GM18499 (cell line): ENCODE data around the gene TMEM167A.

Experiments
- ATAC-seq: cut with Tn5 transposase; IDR thresholded peaks from one replicate; pipeline ENCODE4 v1.9.1; 2021; ENCODE audit warnings: moderate number of reproducible peaks; ENCODE audit not compliant: insufficient read depth, unreplicated experiment

Gene TMEM167A

DNA sequence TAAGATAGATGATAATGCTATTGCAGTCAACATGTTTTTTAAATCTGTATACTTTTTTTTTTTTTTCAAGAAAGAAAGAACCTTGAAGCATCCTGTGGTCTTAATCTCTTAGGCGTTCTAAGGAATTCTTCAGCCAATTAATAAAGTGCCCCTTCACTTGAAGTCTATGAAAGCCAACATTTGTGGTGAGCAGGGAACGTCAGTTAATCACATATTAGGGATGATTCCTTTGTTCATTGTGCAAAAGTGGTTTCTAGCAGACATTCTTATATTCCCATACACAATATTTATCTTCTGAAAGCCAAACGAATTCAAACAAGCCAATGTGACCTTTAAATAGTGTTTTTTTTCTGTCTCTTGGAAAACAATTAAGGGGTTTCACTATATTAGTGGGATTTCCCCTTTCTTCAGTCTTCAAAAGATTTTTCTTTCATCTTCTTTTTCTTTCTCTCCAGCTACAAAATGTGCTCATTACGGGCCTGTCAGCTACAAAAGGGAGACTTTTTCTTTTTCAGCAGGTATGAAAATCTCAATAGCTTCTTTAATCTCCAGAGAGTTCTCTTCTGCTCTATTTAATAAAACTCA lies 40.1 kb downstream of the TMEM167A start:
- no peak for ATAC-seq

DNA sequence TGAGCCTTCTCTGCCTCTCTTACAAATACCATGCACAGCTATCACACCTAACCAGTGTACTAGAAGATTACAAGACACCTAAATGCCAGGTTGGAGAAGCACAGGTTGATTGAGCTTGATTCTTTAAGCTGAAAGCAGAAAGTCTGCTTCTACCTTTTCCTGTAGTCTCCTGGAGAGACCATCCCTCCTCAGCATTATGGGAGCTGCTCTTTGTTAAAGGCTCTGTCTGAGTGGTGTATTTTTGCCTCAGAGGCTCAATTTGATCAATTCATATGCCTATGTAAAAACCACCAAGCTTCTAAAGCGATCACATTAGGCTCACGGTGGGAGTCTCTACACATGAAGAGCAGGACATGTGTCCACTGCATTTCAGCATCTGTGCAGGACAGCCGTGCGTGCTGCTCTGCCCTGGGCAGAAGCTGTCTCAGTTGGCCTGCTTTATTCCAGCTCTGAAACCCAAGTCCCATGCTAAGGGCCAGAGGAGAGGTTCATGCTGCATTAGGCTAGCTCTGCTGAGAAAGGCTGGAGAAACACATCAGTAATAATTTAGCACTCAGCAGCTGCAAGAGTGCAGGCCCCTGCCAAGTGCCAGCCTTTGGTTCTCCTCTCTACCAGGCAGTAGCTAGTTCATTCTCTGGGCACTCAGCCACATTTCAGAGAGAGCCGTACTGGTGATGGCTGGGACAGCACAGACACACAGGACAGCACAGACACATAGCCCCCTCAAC lies 41.7 kb downstream of the TMEM167A start:
- no peak for ATAC-seq

DNA sequence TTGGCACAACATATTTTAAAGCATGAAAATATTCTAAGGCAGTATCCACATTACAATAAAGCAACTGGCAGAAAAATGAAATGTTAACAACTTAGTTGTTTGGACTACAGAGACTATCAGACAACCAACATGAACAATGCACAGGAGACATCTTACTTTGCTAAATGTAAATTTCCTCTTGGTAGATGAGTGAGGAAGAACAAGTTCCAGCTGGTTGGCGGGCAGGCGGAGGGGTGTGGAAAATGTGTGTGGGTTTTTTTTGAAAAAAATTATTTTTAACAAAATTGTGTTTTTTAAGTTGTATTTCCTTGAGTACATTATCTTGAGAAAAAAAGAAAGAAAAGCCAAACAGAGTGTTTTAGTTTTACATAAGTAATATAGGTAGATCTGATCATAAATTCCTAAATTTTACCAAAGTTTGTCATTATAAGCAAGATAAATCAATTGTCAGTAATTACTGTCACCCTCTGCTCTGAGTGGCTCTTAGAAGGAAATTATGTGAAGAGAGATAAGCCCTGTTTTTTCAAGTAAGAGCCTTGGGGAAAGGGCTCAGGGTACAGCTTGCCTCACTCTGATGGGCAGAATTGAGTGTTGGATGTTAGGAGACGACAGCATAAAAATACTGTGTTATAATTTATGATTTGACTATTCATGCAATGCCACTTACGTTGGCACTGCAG lies 42.5 kb downstream of the TMEM167A start:
- ATAC-seq, result no peak

DNA sequence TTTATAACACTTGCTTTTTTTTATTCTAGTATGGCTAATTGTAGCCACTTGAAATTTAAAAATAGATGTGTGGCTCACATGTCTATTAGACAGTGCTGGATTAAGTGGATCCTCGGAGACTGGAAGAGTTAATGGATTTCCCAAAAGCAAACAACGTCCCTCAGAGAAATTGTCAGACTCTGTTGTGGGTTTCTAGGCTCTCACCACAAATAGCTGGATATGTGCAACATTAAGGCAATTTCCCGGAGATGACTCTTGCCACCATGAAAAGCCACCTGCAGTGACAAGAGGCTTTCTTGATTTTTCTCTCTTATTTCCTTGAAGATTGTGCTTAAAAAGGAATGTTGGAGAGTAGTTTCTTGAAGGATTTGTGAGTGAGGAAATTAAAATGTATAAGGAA lies 43.2 kb downstream of the TMEM167A start:
- ATAC-seq, result no peak

DNA sequence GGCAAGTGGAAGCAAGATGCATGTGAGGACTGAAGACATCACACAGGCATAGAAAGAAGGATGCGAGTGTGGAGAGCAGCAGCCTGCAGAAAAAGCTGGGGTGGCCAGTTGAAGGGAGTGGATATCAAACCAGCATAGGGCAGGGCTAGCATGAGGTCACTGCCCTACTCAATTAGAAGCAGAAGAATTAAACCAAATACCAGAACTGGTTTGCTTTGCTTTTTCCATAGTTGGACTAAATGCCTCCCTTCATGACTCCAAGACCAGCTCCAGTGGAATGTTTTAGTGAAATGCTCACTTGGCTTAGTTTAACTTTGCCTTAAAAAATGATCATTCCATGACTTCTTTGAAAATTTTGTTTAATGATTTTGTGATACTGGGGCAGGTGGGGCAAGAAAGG lies 45.8 kb downstream of the TMEM167A start:
- ATAC-seq, result no peak

DNA sequence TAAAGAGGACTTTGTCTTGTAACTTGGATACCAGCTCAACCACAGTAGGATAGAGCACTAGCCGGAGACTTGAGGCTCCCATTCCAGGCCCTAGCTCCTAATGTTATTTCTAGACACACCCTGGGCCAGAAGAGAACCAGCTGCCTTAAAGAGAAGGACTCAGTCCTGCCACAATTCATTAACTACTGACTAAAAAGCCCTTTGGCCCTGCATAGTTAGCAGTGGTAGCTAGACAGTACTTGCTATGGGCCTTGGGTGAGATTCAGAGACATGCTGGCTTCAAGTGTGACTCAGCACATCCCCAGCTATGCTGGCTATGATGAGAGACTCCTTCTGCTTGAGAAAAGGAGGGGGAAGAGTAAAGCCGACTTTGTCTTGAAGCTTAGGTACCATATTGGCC lies 47.3 kb downstream of the TMEM167A start:
- ATAC-seq, result no peak

DNA sequence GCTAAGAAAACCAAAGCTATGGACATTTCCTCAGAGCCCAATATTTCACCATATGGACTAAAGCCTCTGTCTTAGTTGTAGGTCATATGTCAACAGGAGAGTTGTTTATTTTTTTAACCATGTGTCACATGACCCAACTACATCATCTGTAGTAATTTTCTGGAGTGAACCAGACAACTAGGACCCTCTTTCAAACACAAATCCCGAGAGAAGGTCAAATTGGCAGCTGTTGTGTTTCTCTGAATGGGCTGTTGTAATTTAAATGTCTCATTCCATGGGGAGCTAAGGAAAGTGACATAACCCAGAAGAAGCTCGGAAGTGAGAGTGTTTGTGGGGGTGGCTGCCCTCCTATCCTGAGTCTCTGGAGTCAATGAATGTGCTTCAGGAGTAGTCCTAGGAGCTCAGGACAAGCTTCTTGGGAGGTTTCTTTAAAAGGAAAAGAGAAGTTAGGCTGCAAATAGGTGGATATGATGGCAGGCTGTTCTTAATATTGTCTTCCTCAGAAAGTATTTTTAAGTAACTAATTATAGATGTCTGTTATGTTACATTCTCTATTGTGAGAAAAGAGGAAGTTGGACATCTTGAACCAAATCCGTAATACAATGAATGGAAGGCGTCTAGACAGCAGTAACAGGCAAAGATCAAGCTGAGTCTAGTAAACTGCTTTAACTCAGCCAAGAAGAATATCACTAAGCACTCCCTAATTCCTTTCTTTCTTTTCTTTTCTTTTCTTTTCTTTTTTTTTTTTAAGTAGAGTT lies 50.1 kb downstream of the TMEM167A start:
- peak; percentile 83 for ATAC-seq

DNA sequence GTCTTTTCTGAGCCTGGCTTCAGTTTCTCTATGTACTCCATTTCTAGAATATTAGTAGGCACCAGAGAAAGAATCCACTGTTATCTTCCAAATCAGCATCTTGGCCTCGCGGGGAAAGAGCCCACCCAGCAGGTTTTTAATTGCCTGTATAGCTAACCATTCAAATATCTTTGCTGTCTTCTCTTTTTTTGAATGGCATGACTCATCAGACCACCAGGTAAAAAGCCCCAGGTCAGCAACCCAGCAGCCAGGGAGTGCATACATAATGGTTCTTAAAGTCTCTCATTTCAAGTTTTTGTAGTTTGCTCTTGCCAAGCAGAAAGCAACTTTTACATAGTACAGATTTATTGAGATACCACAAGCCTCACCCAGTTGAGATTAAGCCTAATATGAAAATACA lies 50.7 kb downstream of the TMEM167A start:
- no peak for ATAC-seq

DNA sequence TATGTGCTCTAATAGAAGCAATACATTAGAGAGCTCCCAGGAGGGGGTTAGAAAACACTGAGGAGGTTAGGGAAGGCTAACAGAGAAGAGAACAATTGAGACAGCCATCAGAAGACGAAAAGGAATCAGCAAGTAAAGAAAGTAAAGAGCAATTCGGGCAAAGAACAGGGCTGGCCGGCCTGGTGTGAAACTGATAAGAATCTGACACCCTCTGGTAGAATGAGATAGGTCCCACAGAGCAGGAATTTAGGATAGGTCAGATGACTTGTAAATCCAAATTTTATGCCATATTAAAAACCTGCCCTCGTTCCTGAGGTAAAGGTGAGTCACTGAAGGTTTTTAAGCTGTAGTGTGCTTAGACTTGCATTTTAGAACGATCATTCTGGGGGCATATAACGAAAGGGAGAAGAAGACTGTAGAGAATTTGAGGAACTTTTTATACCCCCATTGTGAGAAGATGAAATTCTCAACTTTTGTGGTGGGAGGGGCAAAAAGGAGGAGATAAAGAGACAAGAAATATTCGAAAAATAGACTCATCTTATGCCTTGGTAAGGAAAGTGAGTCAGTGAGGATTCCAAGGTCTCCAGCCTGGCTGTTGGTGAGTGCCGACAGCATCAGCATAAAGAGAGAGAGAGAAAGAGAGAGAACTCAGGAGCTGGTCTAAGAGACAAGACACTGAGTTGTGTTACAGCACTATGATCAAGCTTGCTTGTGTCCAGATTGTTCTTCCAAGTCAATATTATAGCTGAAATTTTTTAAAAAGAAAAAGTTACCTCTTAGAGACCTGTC lies 51.3 kb downstream of the TMEM167A start:
- no peak for ATAC-seq

DNA sequence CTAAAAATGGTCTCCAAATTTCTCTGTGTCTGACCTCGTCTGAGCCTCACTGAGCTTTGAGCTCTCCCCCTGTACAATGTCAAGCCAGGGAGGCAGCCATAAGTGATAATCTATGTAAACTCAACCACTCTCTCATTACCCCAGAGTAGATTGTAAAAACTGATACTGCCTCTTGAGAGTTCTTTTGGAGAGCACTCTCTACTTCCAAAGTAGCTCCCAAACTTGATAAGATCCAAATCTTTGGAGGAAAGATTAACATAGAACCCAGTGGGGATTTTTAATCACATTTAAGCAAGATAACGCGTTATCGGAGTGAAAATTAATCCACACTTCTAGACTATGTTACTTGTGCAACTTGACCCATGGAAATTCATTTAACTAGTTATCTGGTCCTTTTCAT lies 54.9 kb downstream of the TMEM167A start:
- no peak for ATAC-seq

DNA sequence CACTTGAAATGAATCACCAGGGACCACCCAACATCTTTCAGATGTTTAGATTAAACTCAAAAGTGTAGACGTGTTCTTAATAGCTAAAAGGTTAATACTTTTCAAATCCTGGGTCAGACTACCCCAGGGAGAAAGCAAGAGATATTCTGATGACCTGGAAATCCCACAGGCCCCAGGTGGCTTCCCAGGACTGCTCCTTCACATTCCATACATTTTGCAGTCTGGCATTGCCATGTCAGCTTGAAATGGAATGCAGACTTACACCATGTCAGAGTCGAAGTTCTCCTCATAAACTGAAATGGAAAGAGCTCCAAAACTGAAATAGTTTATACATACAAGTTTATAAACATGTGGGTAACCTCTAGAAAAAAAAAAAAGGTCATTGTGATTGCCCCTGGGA lies 61.5 kb downstream of the TMEM167A start:
- ATAC-seq, result no peak

DNA sequence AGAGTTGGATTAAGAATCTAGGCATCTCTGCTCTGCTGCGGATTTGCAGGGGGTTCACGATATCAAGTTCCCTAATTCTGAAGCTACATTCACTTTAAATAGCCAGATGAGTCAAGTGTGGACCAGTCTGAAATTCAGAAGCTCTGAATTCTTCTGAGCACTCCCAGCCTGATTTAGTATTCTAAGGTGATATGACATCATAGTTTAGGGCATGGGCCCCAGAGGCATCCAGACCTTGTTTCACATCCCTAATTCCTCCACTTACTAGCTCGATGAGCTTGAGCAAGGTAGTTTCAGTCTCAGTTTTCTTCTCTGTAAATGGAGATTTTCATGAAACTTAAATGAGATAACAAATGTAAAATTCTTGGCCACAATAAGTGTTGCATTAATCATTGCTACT lies 65.2 kb downstream of the TMEM167A start:
- ATAC-seq, result peak; percentile 99

DNA sequence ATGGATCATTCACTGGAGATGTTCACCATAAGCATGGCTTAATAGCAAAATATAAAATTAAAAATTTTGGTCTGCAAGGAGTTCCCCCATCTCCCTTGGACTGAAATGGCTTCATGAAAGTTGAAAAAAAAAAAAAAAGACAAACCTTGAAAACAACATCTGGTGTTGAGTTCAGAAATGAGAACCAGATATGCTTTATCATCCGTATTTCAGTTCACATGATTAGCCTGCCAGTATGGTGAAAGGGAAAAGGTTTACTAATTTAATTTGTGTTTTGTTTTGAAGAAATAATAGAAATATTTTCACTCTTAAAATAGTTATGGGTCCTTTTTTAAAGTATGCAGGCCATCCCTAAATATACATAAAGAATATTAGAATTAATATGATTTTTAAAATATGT lies 67.8 kb downstream of the TMEM167A start:
- no peak for ATAC-seq

DNA sequence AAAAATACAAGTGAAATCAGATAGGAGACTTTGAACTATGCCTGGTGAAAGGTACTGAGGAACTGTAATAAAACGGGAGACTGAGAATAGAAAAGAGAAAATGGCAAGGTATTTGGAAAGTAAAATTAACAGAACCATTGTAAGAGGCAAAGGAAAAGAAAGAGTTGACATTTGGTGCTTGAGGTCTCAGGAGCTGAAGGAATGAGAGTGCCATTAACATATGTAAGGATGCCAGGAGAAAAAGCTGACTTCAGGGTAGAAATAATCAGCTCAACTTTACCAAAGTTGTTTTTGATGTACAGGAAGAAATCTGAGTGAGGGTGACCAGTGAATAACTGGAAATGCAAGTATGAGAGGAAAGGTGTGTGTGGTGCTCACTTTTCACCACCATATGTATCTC lies 69.4 kb downstream of the TMEM167A start:
- no peak for ATAC-seq

DNA sequence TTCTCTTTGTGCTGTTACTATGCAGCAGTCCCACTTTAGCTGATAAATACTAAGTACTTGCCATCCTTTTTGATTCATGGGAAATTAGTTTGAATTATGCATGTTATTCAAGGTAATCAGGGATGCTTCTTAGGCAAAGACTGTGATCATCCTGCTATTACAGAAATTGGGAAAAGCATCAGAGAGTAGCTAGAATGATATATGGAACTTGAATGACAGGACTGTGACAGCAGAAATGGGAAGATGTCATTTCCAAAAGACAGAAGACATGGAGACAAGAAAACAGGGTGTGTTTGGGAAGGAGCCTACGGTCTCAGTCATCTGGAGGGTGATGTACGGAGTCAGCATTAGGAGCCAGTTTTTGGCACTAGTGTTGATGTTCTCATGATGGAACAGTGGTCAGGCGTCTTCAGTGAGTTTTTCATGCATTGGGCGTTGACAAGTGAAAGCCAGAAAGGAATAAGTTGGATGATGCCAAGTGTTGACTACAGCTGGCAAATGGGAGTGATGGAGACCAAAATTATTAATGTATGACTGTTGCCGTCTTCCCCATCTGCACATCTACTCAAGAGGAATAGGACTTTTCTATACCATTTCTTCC lies 70.4 kb downstream of the TMEM167A start:
- ATAC-seq, result no peak

DNA sequence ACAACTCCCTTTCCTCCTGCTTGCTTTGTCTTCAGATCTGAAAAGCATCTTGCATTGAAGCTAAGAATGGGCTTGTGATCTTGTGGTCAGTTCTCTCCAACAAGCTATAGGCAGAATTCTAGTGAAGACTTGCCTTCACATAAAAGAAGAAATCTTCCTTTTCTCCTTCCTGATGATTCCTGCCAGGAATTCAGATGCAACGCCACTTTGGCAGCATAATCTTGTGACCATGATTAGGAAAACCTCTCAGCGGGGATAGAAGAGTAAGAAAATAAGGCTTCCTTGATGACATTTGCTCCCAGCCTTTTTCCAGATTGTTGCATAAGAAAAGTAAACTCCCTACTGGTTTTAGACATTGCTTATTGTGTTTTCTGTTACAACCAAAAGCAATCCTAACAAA lies 73.4 kb downstream of the TMEM167A start:
- ATAC-seq, result no peak
